Measurements from ENCODE around the gene ZNF484. TPM values are rescaled to one million over a fixed set of nuclear protein-coding genes. Genes with fewer than 3 reads are reported as not detected.
"Not testable (repeated sequence)": the region's sequence is repeated elsewhere in the genome, so short reads cannot be mapped to it uniquely, and the experiment has no call there.

ZNF484 gene
- total RNA-seq, 1 experiment from 2014 or later, result 3.9 TPM

DNA sequence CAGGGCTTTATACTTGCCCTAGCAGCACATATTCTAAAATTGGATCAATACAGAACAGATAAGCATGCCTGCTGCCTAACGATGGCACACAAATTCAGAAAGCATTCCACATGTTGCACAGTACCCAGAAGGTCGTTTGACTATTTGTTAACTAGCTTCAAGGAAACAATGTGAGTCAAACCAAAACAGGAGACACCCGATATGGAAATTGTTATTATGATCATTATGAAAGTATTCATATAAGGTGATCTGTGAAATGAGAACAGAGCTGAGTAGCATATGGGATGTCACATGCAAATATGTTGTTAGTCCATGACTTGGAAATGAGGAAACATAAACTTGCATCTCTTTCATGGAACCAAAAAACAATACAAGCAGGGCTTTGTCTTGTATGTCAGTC lies 56.9 kb downstream of the ZNF484 start:
- no peak for TF ChIP-seq EZH2phosphoT487 (IDR thresholded peaks at IDR 0.05; ENCODE audit: borderline replicate concordance, low read length)
- TF ChIP-seq CTCF (conservative IDR thresholded peaks at IDR 0.05; ENCODE audit: low read depth, low read length), result no peak
- TF ChIP-seq EZH2 (IDR thresholded peaks at IDR 0.05; ENCODE audit: low read length, unreplicated experiment), result no peak
- CTCF ChIA-PET, result no interaction called here
- H3K9ac ChIP-seq (ENCODE audit: low read length), result no peak overlapping the region
- H3F3A ChIP-seq (ENCODE audit: low read length, unreplicated experiment), result no peaks in the 10 kb centered on the region
- H4K20me1 ChIP-seq (ENCODE audit: low read length), result no peaks in the 10 kb centered on the region
- H3K27ac ChIP-seq (ENCODE audit: low read length), result no peak overlapping the region
- ATAC-seq (no peak), DNase-seq (no peak)
- H3K4me2 ChIP-seq (ENCODE audit: low read length), result no peak overlapping the region
- intact Hi-C loops (cut with micrococcal nuclease), result no loop called here
- H2AFZ ChIP-seq (ENCODE audit: low read length), result no peak overlapping the region
- H3K4me1 ChIP-seq (ENCODE audit: insufficient read depth, low read length), result no peaks in the 10 kb centered on the region
- POLR2A ChIA-PET (ENCODE audit: unreplicated experiment), result no interaction called here
- peaks cover 8% of the 10 kb centered on the region; the same call in 1 of the 2 replicates for H3K27me3 ChIP-seq (ENCODE audit: low read length)
- no peaks in the 10 kb centered on the region for H3K79me2 ChIP-seq (ENCODE audit: low read length)
- H3K36me3 ChIP-seq (ENCODE audit: low read depth, low read length), result no peaks in the 10 kb centered on the region
- H3K9me3 ChIP-seq (ENCODE audit: low read length), result no peaks in the 10 kb centered on the region
- BruUV-seq (replicated peaks), result no TSS peak
- no peaks in the 10 kb centered on the region for H3K9me2 ChIP-seq (replicated peaks; ENCODE audit: low read length)
- no peak overlapping the region for H3K4me3 ChIP-seq (ENCODE audit: low read length)

- CTCF ChIA-PET, result interaction anchor here (0.6 kb wide), 1 partner anchor 24 kb away, joined by 3 read pairs; no protein-coding TSS in a partner anchor
- H3K79me2 ChIP-seq (ENCODE audit: low read length); intact Hi-C loops (cut with micrococcal nuclease); H3F3A ChIP-seq (ENCODE audit: low read length, unreplicated experiment); ATAC-seq; H3K4me1 ChIP-seq (ENCODE audit: insufficient read depth, low read length); BruUV-seq (replicated peaks); DNase-seq; H3K4me2 ChIP-seq (ENCODE audit: low read length); H3K9me2 ChIP-seq (replicated peaks; ENCODE audit: low read length); H3K9me3 ChIP-seq (ENCODE audit: low read length); H3K9ac ChIP-seq (ENCODE audit: low read length); H4K20me1 ChIP-seq (ENCODE audit: low read length); H3K36me3 ChIP-seq (ENCODE audit: low read depth, low read length); H3K4me3 ChIP-seq (ENCODE audit: low read length); H2AFZ ChIP-seq (ENCODE audit: low read length); H3K27ac ChIP-seq (ENCODE audit: low read length); POLR2A ChIA-PET (ENCODE audit: unreplicated experiment): not testable (repeated sequence)
- peaks cover 16% of the 10 kb centered on the region; the same call in 1 of the 2 replicates for H3K27me3 ChIP-seq (ENCODE audit: low read length)
Measured at GRCh38 chr9:92819898-92820297, 57.9 kb downstream of the ZNF484 start.

DNA sequence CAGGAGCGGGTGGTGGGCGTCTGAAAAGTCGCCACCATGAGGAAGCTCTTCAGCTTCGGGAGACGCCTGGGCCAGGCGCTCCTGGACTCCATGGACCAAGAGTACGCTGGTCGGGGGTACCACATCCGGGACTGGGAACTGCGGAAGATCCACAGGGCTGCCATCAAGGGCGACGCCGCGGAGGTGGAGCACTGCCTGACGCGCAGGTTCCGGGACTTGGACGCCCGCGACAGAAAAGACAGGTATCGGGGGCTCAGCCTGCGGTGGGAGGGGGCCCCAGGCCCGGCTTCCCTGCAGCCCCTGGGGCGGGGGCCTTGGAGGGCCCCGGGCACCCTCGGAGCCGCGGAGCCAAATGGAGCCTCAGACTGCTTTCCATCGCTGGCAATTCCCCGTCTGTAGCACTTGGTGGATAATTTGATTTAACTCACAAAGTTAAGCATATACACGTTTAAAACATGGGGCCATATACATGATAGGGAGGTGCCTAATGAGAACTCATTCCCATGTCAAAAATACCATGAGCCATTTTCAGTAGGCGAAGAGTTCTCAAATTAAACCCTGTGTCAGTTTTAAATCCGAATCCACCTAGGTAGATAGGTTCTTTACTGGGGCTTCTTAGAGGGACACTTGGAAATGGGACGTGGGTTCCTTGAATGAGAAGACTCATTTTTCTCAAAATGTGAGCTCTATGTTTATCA lies 68.1 kb downstream of the ZNF484 start:
- H4K20me1 ChIP-seq (ENCODE audit: low read length); H3K9me2 ChIP-seq (replicated peaks; ENCODE audit: low read length); H3K27ac ChIP-seq (ENCODE audit: low read length); H3K4me1 ChIP-seq (ENCODE audit: insufficient read depth, low read length); intact Hi-C loops (cut with micrococcal nuclease); DNase-seq; H3K9me3 ChIP-seq (ENCODE audit: low read length); H2AFZ ChIP-seq (ENCODE audit: low read length); ATAC-seq; H3K79me2 ChIP-seq (ENCODE audit: low read length); H3K9ac ChIP-seq (ENCODE audit: low read length); H3K4me3 ChIP-seq (ENCODE audit: low read length); POLR2A ChIA-PET (ENCODE audit: unreplicated experiment); H3K36me3 ChIP-seq (ENCODE audit: low read depth, low read length); BruUV-seq (replicated peaks); H3K4me2 ChIP-seq (ENCODE audit: low read length); H3F3A ChIP-seq (ENCODE audit: low read length, unreplicated experiment): not testable (repeated sequence)
- CTCF ChIA-PET, result interaction anchor here (0.6 kb wide), 1 partner anchor 14 kb away, joined by 3 read pairs; no protein-coding TSS in a partner anchor
- peaks cover 49% of the 10 kb centered on the region for H3K27me3 ChIP-seq (ENCODE audit: low read length)
